B cell (primary cell): ENCODE measurements around the gene KDM5D. TPM values are rescaled to one million over a fixed set of nuclear protein-coding genes. Genes with fewer than 3 reads are reported as not detected.

Experiments used
- ATAC-seq: fragments of 200-7000 bp; cut with Tn5 transposase; one replicate; pipeline ENCODE4 v1.10.0; 2021; ENCODE audit warnings: low read depth, mild to moderate bottlenecking, moderate number of reproducible peaks, moderate library complexity
- CTCF ChIA-PET: fragments of 350-600 bp; sonication (Branson Sonifier 250); formaldehyde crosslinking; loops from one replicate; lab custom pipeline; 2021; ENCODE audit warnings: antibody characterized with exemption, inconsistent platforms; lab: Charles Lee
- POLR2A ChIA-PET: fragments of 350-600 bp; sonication (Branson Sonifier 250); formaldehyde crosslinking; loops from one replicate; lab custom pipeline; 2021; ENCODE audit warnings: antibody characterized with exemption; lab: Charles Lee
- DNase-seq: peaks from one replicate; pipeline ENCODE4 v3.0.0; 2013
- H2AFZ ChIP-seq: 2 replicates; pipeline ENCODE4 v1.6.1; 2012; ENCODE audit warnings: mild to moderate bottlenecking, low read depth, low read length; ENCODE audit not compliant: insufficient read depth, poor library complexity, severe bottlenecking
- H3K27ac ChIP-seq, 2 donors: 1 replicate in 1 of 2; 2 replicates in 1 of 2; pipeline ENCODE4 v1.5.1; 2012 to 2013; ENCODE audit warnings: low read length in 2 of 2, mild to moderate bottlenecking in 2 of 2, moderate library complexity in 1 of 2
- H3K27me3 ChIP-seq, 4 experiments: fragments of 200-600 bp in 1 of 4; sonication (generic) in 1 of 4; replicated peaks in 1 of 4; 1 replicate in 2 of 4; 2 replicates in 2 of 4; pipeline versions ENCODE4 v1.6.1 to v1.7.0; 2013 to 2016; ENCODE audit warnings: low read length in 3 of 4, mild to moderate bottlenecking in 2 of 4, mixed read lengths in 1 of 4, moderate library complexity in 1 of 4; ENCODE audit not compliant: insufficient read depth in 4 of 4, control insufficient read depth in 3 of 4; ENCODE audit errors: control extremely low read depth in 1 of 4
- H3K36me3 ChIP-seq, 2 experiments: replicated peaks in 1 of 2; 1 replicate in 1 of 2; 2 replicates in 1 of 2; pipeline versions ENCODE4 v1.6.1 to v1.7.1; 2013; ENCODE audit warnings: low read length in 1 of 2; ENCODE audit not compliant: insufficient read depth in 2 of 2, control insufficient read depth in 1 of 2; ENCODE audit errors: control extremely low read depth in 1 of 2, extremely low read depth in 1 of 2
- H3K4me1 ChIP-seq, 2 donors: fragments of 200-600 bp in 1 of 2; sonication (generic) in 1 of 2; 1 replicate in 1 of 2; 2 replicates in 1 of 2; pipeline versions ENCODE4 v1.5.1 to v1.6.1; 2013 to 2017; ENCODE audit warnings: low read length in 2 of 2; ENCODE audit not compliant: control insufficient read depth in 2 of 2, insufficient read depth in 2 of 2
- H3K4me2 ChIP-seq: replicated peaks from 2 replicates; pipeline ENCODE3; 2012; ENCODE audit warnings: mild to moderate bottlenecking, low read depth, low read length; ENCODE audit not compliant: poor library complexity, severe bottlenecking
- H3K4me3 ChIP-seq, 5 experiments: fragments of 200-600 bp in 1 of 5; sonication (generic) in 1 of 5; 1 replicate in 3 of 5; 2 replicates in 2 of 5; pipeline versions ENCODE4 v1.5.1 to v1.7.0; 2011 to 2016; ENCODE audit warnings: low read length in 4 of 5, mild to moderate bottlenecking in 4 of 5, low read depth in 2 of 5, control low read depth in 1 of 5, moderate library complexity in 1 of 5; ENCODE audit not compliant: insufficient read depth in 1 of 5; ENCODE audit errors: control extremely low read depth in 1 of 5, extremely low read depth in 1 of 5
- H3K79me2 ChIP-seq: fragments of 200-600 bp; sonication (generic); one replicate; pipeline ENCODE4 v1.6.0; 2016; ENCODE audit warnings: low read length; ENCODE audit not compliant: control insufficient read depth, insufficient read depth
- H3K9ac ChIP-seq: fragments of 200-600 bp; sonication (generic); 2 replicates; pipeline ENCODE4 v1.6.1; 2017; ENCODE audit warnings: mild to moderate bottlenecking, low read length, moderate library complexity
- H3K9me3 ChIP-seq, 3 donors: one replicate each; pipeline versions ENCODE4 v1.6.1 to v1.7.1; 2013; ENCODE audit warnings: low read length in 2 of 3; ENCODE audit not compliant: control insufficient read depth in 2 of 3, insufficient read depth in 1 of 3; ENCODE audit errors: control extremely low read depth in 1 of 3
- H4K20me1 ChIP-seq: 2 replicates; pipeline ENCODE4 v1.6.0; 2012; ENCODE audit warnings: mild to moderate bottlenecking, low read length; ENCODE audit not compliant: insufficient read depth, control insufficient read depth, poor library complexity, severe bottlenecking
- H3K27ac Mint-ChIP-seq: one replicate; pipeline ENCODE4 v1.8.0; 2021; ENCODE audit warnings: mixed read lengths
- H3K27me3 Mint-ChIP-seq: one replicate; pipeline ENCODE4 v1.8.0; 2021; ENCODE audit warnings: mixed read lengths
- H3K4me1 Mint-ChIP-seq: one replicate; pipeline ENCODE4 v1.8.0; 2021; ENCODE audit warnings: mixed read lengths
- H3K4me3 Mint-ChIP-seq: one replicate; pipeline ENCODE4 v1.8.0; 2021; ENCODE audit warnings: mixed read lengths
- H3K9me3 Mint-ChIP-seq: one replicate; pipeline ENCODE4 v1.8.0; 2022; ENCODE audit warnings: mixed read lengths; ENCODE audit not compliant: insufficient read depth
- EZH2 ChIP-seq: IDR thresholded peaks from 2 replicates; pipeline ENCODE4 v1.6.1; 2012; ENCODE audit warnings: borderline replicate concordance, low read depth, mild to moderate bottlenecking, moderate library complexity, low read length; ENCODE audit not compliant: insufficient read depth, poor library complexity, severe bottlenecking
- WGBS: methylation state at CpG from one replicate; pipeline ENCODE4 v1.1.5; 2013; ENCODE audit warnings: missing lambda C conversion rate; ENCODE audit not compliant: insufficient coverage; 5-methylcytosine and 5-hydroxymethylcytosine counted together
- intact Hi-C: fragments of 100-400 bp; cut with micrococcal nuclease; formaldehyde crosslinking; loops from one replicate; pipeline ENCODE4 v1.10.0; 2022
- polyA plus RNA-seq: library from polyadenylated mRNA; depleted of rRNA; stranded (reverse); fragments of >200 nt; gene quantifications from 2 replicates; pipeline ENCODE4 v1.2.3, GENCODE V29; 2012
- total RNA-seq, 2 donors: library from RNA; stranded (reverse); fragments of 120-200 nt in 1 of 2; gene quantifications; 1 replicate in 1 of 2; 2 replicates in 1 of 2; pipeline versions ENCODE4 v1.2.3 to v1.2.4, GENCODE V29; 2013 to 2022
- TF ChIP-seq, protein P1 (sequence below): fragments of 200-600 bp; IDR thresholded peaks from one replicate; pipeline ENCODE4 v1.8.0; 2022; ENCODE audit warnings: antibody characterized with exemption, mild to moderate bottlenecking

The KDM5D gene
- total and polyA plus RNA-seq, 2 donors (not counting 1 experiment from before 2014, with no cell fraction given): 193 TPM; not detected in 1

DNA sequence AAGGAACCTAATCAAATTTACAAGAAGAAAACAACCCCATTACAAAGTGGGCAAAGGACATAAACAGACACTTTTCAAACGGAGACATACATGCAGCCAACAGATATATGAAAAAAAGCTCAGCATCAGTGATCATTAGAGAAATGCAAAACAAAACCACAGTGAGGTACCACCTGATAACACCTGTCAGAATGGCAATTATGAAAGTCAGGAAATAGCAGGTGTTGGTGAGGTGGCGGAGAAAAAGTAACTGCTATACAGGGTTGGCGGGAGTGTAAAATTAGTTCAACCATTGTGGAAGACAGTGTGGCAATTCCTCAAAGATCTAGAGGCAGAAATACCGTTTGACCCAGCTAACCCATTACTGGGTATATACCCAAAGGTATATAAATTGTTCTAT lies 31.1 kb downstream of the KDM5D start:
- Mint-ChIP-seq H3K9me3 (no peaks in the 10 kb centered on the region), H3K27me3 (no peaks in the 10 kb centered on the region), H3K27ac (peak overlapping the region; percentile 11), H3K4me1 (peaks cover 22% of the 10 kb centered on the region), H3K4me3 (no peak overlapping the region)
- TF ChIP-seq, protein P1, sequence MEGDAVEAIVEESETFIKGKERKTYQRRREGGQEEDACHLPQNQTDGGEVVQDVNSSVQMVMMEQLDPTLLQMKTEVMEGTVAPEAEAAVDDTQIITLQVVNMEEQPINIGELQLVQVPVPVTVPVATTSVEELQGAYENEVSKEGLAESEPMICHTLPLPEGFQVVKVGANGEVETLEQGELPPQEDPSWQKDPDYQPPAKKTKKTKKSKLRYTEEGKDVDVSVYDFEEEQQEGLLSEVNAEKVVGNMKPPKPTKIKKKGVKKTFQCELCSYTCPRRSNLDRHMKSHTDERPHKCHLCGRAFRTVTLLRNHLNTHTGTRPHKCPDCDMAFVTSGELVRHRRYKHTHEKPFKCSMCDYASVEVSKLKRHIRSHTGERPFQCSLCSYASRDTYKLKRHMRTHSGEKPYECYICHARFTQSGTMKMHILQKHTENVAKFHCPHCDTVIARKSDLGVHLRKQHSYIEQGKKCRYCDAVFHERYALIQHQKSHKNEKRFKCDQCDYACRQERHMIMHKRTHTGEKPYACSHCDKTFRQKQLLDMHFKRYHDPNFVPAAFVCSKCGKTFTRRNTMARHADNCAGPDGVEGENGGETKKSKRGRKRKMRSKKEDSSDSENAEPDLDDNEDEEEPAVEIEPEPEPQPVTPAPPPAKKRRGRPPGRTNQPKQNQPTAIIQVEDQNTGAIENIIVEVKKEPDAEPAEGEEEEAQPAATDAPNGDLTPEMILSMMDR: no peak
- no peak for TF ChIP-seq EZH2
- WGBS: no CpG with 5 or more reads among the region's 4 CpGs
- Histone ChIP-seq H3K36me3 (peaks cover 0 to 70% of the 10 kb centered on the region in 2 experiments), H3K27me3 (no peaks in the 10 kb centered on the region), H4K20me1 (no peaks in the 10 kb centered on the region), H3K4me1 (peaks cover 0 to 5% of the 10 kb centered on the region in 2 donors), H3K9ac (no peak overlapping the region), H3K79me2 (no peaks in the 10 kb centered on the region), H3K4me2 (no peak overlapping the region), H3K27ac (no peak overlapping the region), H2AFZ (no peak overlapping the region), H3K9me3 (no peaks in the 10 kb centered on the region), H3K4me3 (no peak overlapping the region)
- POLR2A ChIA-PET: no interaction called here
- CTCF ChIA-PET: no interaction called here
- ATAC-seq (no peak), DNase-seq (peak; percentile 6)
- intact Hi-C loops: no loop called here

GRCh38 chrY:19706273-19706672 lies 38.3 kb downstream of the KDM5D start:
- Histone ChIP-seq H3K27me3 (no peaks in the 10 kb centered on the region), H3K4me2 (no peak overlapping the region), H4K20me1 (no peaks in the 10 kb centered on the region), H3K27ac (no peak overlapping the region), H3K9me3 (no peaks in the 10 kb centered on the region), H2AFZ (no peak overlapping the region), H3K4me3 (no peak overlapping the region), H3K4me1 (no peaks in the 10 kb centered on the region), H3K36me3 (peaks cover 0 to 63% of the 10 kb centered on the region in 2 experiments), H3K79me2 (no peaks in the 10 kb centered on the region), H3K9ac (no peak overlapping the region)
- ATAC-seq: no peak
- Mint-ChIP-seq H3K27ac (no peak overlapping the region), H3K27me3 (no peaks in the 10 kb centered on the region), H3K4me1 (no peaks in the 10 kb centered on the region), H3K4me3 (no peak overlapping the region), H3K9me3 (no peaks in the 10 kb centered on the region)
- ChIA-PET CTCF (no interaction called here), POLR2A (no interaction called here)
- no peak for TF ChIP-seq EZH2
- TF ChIP-seq, protein P1: no peak
- intact Hi-C loops: no loop called here
- WGBS: 94% methylated on average over 7 of the region's 14 CpGs
- no peak for DNase-seq
